Spleen (tissue), 7 donors: ENCODE results near the gene CELA2A.

Experiments used
- POLR2A ChIP-seq, 3 donors: fragments of 450-650 bp; IDR thresholded peaks; one replicate each; pipeline ENCODE4 v1.5.1; 2017; ENCODE audit warnings: antibody characterized with exemption in 3 of 3, mild to moderate bottlenecking in 1 of 3
- POLR2AphosphoS5 ChIP-seq, 3 donors: sonication (generic); formaldehyde crosslinking; IDR thresholded peaks; one replicate each; pipeline ENCODE4 v1.5.1; 2017; ENCODE audit warnings: antibody characterized with exemption in 3 of 3
- TF ChIP-seq, protein P1 (sequence below), 11 experiments: fragments of 200-600 bp in 7 of 11; fragments of 450-650 bp in 4 of 11; sonication (generic) in 4 of 11; IDR thresholded peaks in 8 of 11; conservative IDR thresholded peaks in 3 of 11; 1 replicate in 7 of 11; 2 replicates in 4 of 11; pipeline versions ENCODE4 v1.4.0 to v1.8.0; 2016 to 2021; ENCODE audit warnings: antibody characterized with exemption in 11 of 11, inconsistent platforms in 4 of 11, mild to moderate bottlenecking in 1 of 11
- donor health status: DM: no; HTN: no; CAD: no; lungs with moderate emphysema.
- donor health status: DM: no; HTN: no; CAD: no.
- donor health status: DM: no; HTN: no; CAD: no.

DNA sequence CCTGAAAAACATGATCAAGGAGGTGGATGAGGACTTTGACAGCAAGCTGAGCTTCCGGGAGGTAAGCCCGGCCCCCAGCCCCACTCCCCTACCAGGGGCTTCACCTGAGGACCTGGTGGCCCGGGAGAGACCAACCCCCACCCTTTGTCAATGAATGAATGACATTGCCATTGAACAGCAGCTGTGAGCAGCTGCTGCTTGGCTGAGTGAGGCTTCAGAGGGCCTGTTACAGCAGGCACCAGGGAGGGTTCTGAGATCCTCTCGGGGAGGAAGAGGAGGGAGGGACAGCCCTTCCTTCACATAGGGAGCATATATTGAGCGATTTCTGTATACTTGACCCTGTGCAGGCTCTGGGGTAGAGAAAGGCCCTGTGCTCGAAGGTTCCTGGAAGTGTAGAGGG lies 30.6 kb upstream of the CELA2A start:
- TF ChIP-seq POLR2A (IDR thresholded peaks at IDR 0.05) (no peak), POLR2AphosphoS5 (IDR thresholded peaks at IDR 0.05) (no peak)
- TF ChIP-seq, protein P1, sequence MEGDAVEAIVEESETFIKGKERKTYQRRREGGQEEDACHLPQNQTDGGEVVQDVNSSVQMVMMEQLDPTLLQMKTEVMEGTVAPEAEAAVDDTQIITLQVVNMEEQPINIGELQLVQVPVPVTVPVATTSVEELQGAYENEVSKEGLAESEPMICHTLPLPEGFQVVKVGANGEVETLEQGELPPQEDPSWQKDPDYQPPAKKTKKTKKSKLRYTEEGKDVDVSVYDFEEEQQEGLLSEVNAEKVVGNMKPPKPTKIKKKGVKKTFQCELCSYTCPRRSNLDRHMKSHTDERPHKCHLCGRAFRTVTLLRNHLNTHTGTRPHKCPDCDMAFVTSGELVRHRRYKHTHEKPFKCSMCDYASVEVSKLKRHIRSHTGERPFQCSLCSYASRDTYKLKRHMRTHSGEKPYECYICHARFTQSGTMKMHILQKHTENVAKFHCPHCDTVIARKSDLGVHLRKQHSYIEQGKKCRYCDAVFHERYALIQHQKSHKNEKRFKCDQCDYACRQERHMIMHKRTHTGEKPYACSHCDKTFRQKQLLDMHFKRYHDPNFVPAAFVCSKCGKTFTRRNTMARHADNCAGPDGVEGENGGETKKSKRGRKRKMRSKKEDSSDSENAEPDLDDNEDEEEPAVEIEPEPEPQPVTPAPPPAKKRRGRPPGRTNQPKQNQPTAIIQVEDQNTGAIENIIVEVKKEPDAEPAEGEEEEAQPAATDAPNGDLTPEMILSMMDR (IDR thresholded peaks at IDR 0.05 in 8 of 11, conservative IDR thresholded peaks at IDR 0.05 in 3 of 11) = no peak
